G401 (cell line): ENCODE data around the gene SIRT5. TPM values are rescaled to one million over a fixed set of nuclear protein-coding genes. Genes with fewer than 3 reads are reported as not detected.

Source experiments
- DNase-seq: peaks from one replicate; pipeline ENCODE4 v3.0.0-alpha.2; 2015; ENCODE audit warnings: low spot score
- in situ Hi-C: cut with HindIII; loops from 2 replicates; pipeline ENCODE4 v1.10.0; 2016; ENCODE audit warnings: low sequenced_read_pairs, mixed read lengths
- total RNA-seq: library from RNA; depleted of rRNA; stranded (reverse); fragments of >200 nt; shearing (Covaris generic); gene quantifications from 2 replicates; pipeline ENCODE4 v1.2.3, GENCODE V29; 2014

SIRT5 gene
- total RNA-seq, 1 experiment from 2014 or later: 13.9 TPM

- DNase-seq: no peak
- in situ Hi-C loops: no loop called here
Measured at GRCh38 chr6:13548500-13549210, 25.7 kb upstream of the SIRT5 start.

- no peak for DNase-seq
- in situ Hi-C loops: no loop called here
Measured at GRCh38 chr6:13550656-13551055, 23.7 kb upstream of the SIRT5 start.

GRCh38 chr6:13553646-13554045, 20.8 kb upstream of the SIRT5 start:
- in situ Hi-C loops: no loop called here
- no peak for DNase-seq

- in situ Hi-C loops: no loop called here
- DNase-seq: no peak
Measured at GRCh38 chr6:13554929-13555333, 19.5 kb upstream of the SIRT5 start.

- in situ Hi-C loops: no loop called here
- no peak for DNase-seq
Measured at GRCh38 chr6:13557841-13558240, 16.6 kb upstream of the SIRT5 start.

- peak; percentile 67 for DNase-seq
- in situ Hi-C loops: no loop called here
Measured at GRCh38 chr6:13558718-13559117, 15.7 kb upstream of the SIRT5 start.

- DNase-seq: peak; percentile 20
- in situ Hi-C loops: no loop called here
Measured at GRCh38 chr6:13559251-13559650, 15.2 kb upstream of the SIRT5 start.

GRCh38 chr6:13559968-13560650, 14.3 kb upstream of the SIRT5 start:
- in situ Hi-C loops: no loop called here
- DNase-seq: no peak

- in situ Hi-C loops: no loop called here
- no peak for DNase-seq
Measured at GRCh38 chr6:13560651-13561044, 13.8 kb upstream of the SIRT5 start.

GRCh38 chr6:13561624-13562267, 12.7 kb upstream of the SIRT5 start:
- in situ Hi-C loops: no loop called here
- DNase-seq: no peak

GRCh38 chr6:13563009-13563408, 11.4 kb upstream of the SIRT5 start:
- DNase-seq: no peak
- in situ Hi-C loops: no loop called here

GRCh38 chr6:13565921-13566320, 8.5 kb upstream of the SIRT5 start:
- DNase-seq: no peak
- in situ Hi-C loops: no loop called here

- in situ Hi-C loops: no loop called here
- no peak for DNase-seq
Measured at GRCh38 chr6:13566500-13566899, 7.9 kb upstream of the SIRT5 start.

GRCh38 chr6:13568970-13569369, 5.4 kb upstream of the SIRT5 start:
- DNase-seq: no peak
- in situ Hi-C loops: no loop called here

GRCh38 chr6:13572240-13572639, 2.2 kb upstream of the SIRT5 start:
- in situ Hi-C loops: no loop called here
- DNase-seq: no peak

- in situ Hi-C loops: no loop called here
Measured at GRCh38 chr6:13572951-13573654, 1.3 kb upstream of the SIRT5 start.

GRCh38 chr6:13573669-13574110, 711 bp upstream of the SIRT5 start:
- in situ Hi-C loops: no loop called here
- peak; percentile 64 for DNase-seq

More at GRCh38 chr6:13572951-13573654, 1.3 kb upstream of the SIRT5 start:
- DNase-seq: no peak

- in situ Hi-C loops: no loop called here
- peak; percentile 89 for DNase-seq
Measured at GRCh38 chr6:13574149-13574570, 241 bp upstream of the SIRT5 start.

GRCh38 chr6:13575377-13575775, 975 bp downstream of the SIRT5 start:
- in situ Hi-C loops: no loop called here

GRCh38 chr6:13576017-13576416, 1.6 kb downstream of the SIRT5 start:
- DNase-seq: no peak
- in situ Hi-C loops: no loop called here

More at GRCh38 chr6:13575377-13575775, 975 bp downstream of the SIRT5 start:
- no peak for DNase-seq
